Measurements from ENCODE around the gene ELFN2.
"Not testable (repeated sequence)": the region's sequence is repeated elsewhere in the genome, so short reads cannot be mapped to it uniquely, and the experiment has no call there.

Gene ELFN2

GRCh38 chr22:37427135-37427710 lies at the start of gene ELFN2:
TSS of gene ELFN2 (minus strand) at chr22:37427479. CDS start at chr22:37375534, 51,945 bp downstream.
- DNase-seq = no peak

DNA sequence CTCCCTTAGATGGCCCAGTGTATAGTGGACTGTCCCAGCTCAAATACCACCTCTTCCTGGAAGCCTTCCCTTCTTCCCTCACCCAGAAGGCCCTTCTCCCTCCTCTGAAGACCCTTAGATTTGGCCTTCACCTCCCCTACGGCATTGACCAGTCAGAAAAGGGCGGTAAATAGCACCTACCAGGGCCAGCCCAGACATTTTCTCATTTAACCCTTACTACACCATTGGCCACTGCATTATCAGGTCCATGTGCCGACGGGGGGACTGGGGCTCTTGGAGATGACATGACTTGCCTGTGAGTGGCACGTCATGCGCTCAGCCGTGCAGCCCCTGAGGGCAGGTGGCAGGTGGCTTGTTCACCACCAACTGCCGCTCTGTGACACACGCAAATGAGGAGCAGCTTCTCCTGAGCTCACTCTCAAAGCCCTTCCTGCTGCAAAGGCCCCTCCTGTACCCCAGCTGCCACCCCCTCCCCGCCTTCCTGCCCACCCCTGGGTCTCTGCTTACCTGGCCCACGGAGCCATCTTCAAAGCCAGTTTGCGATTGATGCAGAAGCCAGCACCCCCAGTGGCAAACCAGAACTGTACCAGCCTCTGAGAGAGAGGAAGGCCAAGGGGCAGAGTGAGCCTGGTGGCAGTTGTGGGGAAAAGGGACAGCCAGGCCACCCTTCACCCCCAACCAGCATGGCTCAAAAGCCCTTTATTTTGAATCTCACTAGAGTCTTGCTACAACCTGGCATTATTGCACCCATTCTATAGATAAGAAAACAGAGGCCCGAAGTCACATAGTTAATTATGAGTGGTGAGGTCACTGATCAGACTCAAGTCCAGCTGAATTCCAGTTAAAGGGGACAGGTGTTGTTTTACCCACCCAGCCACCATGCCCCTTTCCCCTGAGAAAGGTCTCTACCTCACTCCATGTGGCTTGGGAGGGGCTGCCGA lies 49.4 kb upstream of the ELFN2 start:
- DNase-seq = no peak

DNA sequence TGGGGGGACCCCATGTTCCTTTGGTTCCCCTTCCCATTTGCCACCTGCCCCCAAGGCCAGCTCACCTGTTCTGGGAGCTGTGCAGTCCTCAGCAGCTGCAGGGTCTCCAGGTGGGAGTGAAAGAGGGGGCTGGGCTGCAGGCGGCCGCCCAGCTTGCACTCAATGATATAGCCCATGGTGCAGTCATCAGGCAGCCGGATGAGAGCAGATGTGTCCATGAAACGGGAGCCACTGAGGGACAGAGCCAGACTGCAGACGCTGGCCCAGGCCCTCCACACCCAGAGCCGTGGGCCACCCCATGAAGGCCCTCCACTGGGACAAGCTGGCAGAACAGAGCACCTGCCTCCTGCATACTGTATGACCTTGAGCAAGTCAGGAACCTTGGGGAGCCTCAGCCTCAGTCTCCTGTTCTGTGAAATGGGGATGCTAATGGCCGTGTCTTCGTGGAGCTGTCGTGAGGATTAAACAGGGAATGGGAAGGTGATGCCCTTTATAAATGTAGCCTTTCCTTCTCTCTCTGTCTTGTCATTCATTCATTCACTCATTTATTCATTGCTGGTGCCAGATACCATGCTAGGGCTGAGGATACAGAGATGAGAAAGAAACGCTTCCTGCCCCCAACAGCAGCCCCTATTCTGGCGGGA lies 47.3 kb upstream of the ELFN2 start:
- DNase-seq = no peak

- DNase-seq = no peak
Observed at GRCh38 chr22:37473437-37473946, 46.2 kb upstream of the ELFN2 start.

GRCh38 chr22:37472418-37473006 lies 45.2 kb upstream of the ELFN2 start:
- DNase-seq = no peak

DNA sequence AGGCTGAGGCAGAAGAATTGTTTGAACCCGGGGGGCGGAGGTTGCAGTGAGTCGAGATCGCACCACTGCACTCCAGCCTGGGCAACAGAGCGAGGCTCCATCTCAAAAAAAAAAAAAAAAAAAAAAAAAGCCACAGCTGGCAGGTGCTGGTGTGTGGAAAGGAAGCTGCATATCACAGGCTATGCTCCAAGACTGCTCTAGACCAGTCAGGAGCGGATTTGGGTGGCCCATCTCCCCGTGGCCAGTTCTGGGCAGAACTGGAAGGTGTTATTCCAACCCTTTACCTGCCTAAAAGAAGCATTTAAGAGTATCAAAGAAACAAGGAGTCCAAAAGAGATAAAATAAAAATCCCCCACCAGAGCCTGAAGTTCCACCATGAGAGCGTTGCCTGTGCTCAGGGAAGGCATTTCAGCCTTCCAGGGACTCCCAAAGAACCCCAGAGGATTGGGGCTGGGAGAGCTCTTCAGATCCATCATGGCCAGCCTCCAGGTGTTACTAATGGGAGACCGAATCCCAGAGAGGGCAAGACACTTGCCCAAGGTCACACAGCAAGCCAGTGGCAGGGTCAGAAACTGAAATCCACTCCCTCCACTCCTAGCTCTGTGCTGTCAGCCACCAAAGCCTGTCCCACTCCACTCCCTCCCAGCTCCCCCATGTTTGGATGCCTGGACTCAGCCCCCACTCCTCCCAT lies 44.6 kb upstream of the ELFN2 start:
- no peak for DNase-seq

GRCh38 chr22:37470087-37470445 lies 42.8 kb upstream of the ELFN2 start:
- no peak for DNase-seq

DNA sequence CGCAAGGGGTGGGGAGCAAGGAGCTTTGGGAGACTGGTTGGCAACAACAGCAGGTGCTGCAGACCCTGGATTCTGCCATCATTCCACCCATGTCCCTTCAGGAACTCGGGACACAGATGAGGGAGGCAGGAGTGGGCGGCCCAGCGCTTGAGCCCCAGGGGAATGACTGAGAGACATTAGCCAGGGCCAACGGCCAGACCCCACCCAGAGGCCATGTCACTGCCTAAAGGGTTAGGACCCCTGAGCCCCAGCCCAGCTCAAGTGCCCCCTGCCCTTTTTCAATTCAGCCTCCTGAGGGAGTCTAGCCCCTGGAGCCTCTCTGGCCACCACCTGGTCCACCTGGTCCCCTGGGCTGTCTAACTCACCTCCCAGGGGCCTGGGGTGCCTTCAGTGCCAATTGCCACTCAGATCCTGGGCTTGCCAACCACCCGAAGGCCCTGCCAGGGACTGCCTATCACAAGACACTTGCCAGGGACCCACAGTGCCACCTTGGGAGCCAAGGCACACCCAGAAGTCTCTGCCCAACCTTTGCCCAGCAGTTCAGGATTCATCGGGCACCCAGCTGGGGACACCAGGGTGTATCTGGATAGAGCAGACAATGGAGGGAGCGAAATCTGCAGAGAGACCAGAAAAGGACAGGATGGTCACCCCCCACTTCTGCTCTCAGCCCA lies 42.3 kb upstream of the ELFN2 start:
- DNase-seq = no peak

DNA sequence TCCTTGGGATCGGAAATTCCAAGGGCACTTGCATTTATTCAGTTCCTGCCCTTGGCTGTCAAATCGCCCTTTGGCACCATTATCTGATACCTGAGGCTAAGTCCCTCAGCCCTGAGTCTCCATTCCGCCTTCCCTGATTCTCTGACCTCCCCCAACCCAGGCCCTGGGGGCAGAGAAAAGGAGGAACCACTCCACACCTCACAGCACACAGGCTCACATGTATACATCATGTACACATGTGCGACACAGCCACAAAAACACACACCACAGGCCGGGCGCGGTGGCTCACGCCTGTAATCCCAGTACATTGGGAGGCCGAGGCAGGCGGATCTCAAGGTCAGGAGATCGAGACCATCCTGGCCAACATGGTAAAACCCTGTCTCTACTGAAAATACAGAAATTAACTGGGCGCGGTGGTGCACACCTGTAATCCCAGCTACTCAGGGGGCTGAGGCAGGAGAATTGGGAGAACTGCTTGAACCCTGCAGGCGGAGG lies 41.0 kb upstream of the ELFN2 start:
- not testable (repeated sequence) for DNase-seq

- no peak for DNase-seq
Observed at GRCh38 chr22:37467391-37467955, 40.2 kb upstream of the ELFN2 start.

DNA sequence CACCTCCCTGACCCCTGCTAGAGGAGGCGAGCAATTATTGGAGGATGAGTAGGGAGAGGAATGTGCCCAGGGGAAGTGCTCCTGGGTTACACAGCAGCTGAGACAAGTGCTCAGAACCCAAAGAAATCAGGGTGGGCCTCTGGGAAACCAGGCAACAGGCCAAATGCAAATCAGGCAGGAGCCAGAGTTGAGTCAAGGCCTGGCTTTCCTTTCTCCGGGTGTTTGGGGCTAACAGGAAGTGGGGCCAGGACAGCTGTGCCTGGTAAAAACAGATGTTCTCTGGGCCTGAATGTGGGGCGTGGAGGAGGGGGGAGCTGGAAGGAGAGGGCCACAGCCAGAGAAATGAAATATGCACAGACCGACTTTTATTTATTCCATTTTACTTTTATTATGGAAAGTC lies 36.9 kb upstream of the ELFN2 start:
- DNase-seq = no peak

DNA sequence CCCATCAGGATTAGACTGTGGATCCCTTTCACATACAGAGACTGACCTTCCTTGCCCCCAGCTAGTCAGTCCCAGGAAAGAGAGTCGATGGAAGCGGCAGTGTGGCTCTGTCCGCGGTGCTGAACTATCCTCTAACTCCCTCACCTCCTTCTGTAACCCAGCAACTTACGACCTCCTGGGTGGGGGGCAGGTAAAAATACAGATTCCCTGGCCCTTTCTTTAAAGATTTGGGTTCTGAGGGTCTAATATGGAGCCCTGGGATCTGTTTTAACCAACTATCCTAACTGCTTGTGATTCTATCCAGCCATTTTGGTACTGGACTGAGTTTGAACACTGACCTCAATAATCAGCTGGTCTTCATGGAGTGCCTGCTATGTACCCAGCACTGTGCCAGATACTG lies 35.7 kb upstream of the ELFN2 start:
- no peak for DNase-seq

- no peak for DNase-seq
Observed at GRCh38 chr22:37462436-37462835, 35.2 kb upstream of the ELFN2 start.

GRCh38 chr22:37461961-37462360 lies 34.7 kb upstream of the ELFN2 start:
- DNase-seq = no peak

DNA sequence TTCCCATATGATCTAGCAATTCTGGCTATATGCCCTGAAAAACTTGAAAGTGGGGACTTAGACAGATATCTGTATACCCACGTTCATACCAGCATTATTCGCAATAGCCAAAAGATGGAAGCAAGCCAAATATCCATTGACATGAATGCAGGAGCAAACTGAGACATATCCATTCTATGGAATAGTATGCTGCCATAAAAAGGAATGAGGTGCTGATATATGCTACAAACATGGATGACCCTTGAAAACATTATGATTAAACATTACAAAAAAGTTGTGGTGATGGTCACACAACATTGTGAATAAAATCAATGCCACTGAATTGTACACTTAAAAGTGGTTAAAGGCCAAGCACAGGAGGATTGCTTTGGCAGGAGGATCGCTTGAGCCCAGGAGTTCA lies 33.4 kb upstream of the ELFN2 start:
- no peak for DNase-seq

DNA sequence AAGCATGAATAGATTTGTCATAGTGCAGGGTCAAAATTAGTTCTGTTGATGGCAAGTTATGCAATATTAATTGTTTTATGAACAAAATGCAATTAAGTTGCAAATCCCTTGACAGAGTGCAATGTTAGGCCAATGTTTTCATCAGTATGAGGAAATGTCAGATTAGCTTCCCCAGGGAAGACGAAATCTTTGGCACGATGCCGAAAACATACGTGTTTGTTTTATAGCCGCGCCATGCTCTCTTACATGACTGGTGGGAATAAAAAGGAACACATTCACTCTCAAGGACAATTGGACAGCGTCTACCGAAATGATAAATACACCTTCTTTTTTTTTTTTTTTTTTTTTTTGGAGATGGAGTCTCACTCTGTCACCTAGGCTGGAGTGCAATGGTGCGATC lies 31.9 kb upstream of the ELFN2 start:
- no peak for DNase-seq

GRCh38 chr22:37457093-37457893 lies 30.0 kb upstream of the ELFN2 start:
- DNase-seq = peak; percentile 82

GRCh38 chr22:37456346-37456745 lies 29.1 kb upstream of the ELFN2 start:
- no peak for DNase-seq

- no peak for DNase-seq
Observed at GRCh38 chr22:37455896-37456295, 28.6 kb upstream of the ELFN2 start.

DNA sequence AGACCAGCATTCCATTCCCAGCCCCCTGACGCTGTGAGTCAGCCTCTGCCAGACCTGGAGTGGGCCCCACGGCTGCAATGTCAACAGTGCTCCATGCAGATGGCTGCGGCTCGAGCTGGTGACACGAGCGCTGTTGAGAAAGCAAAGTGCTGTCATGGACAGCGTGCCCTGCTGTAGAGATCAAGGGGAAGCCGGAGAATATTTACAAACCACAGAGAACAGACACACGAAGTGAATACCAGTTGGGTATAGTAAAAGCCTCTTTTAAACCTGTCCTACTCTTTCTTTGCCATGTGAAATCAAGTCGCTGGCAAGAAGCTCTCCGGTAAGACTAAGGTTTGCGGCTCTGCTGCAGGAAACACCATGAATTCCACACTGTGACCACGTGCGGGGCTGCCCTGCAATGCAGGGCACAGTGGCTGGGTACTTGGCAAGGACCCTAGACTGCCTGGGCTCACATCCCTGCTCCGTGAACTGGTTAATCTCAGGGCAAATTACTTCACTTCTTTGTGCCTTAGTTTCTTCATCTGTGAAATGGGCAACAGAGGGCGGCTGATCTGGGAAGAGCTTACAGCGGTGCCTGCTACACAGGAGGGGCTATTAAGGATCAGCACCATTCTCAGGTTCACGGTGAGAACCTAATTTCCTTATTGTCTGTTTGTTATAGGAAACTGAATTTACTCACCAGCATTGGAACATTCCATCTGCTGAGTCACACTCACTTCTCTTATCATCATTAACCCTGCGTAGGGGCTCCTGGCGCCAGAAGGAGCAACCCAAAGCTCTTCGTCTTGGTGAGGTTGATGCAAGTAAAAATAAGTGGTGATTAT lies 27.8 kb upstream of the ELFN2 start:
- DNase-seq = no peak
